Uterus (tissue), 4 donors: ENCODE results near the gene KIAA0513. TPM values are rescaled to one million over a fixed set of nuclear protein-coding genes. Genes with fewer than 3 reads are reported as not detected.
"Not testable (repeated sequence)": the region's sequence is repeated elsewhere in the genome, so short reads cannot be mapped to it uniquely, and the experiment has no call there.

Source experiments
- DNase-seq, 2 donors: peaks; one replicate each; pipeline ENCODE4 v3.0.0-alpha.2; 2019 to 2020
- H3K27ac ChIP-seq, 2 donors: fragments of 200-600 bp; sonication (generic); 1 replicate in 1 of 2; 2 replicates in 1 of 2; pipeline ENCODE4 v1.5.1; 2016 to 2018
- H3K27me3 ChIP-seq, 2 donors: fragments of 200-600 bp; sonication (generic); one replicate each; pipeline ENCODE4 v1.5.1; 2018 to 2019; ENCODE audit warnings: control low read depth in 1 of 2
- H3K36me3 ChIP-seq, 2 donors: fragments of 200-600 bp; sonication (generic); one replicate each; pipeline ENCODE4 v1.5.1; 2019; ENCODE audit warnings: control low read depth in 1 of 2
- H3K4me1 ChIP-seq, 2 donors: fragments of 200-600 bp; sonication (generic); one replicate each; pipeline ENCODE4 v1.5.1; 2018 to 2019; ENCODE audit warnings: control low read depth in 1 of 2
- H3K4me3 ChIP-seq, 2 donors: fragments of 200-600 bp; sonication (generic); 1 replicate in 1 of 2; 2 replicates in 1 of 2; pipeline ENCODE4 v1.5.1; 2018 to 2019; ENCODE audit warnings: mild to moderate bottlenecking in 1 of 2
- H3K9me3 ChIP-seq, 2 donors: fragments of 200-600 bp; sonication (generic); one replicate each; pipeline ENCODE4 v1.5.1; 2019; ENCODE audit warnings: control low read depth in 1 of 2
- CTCF ChIP-seq, 4 experiments: fragments of 200-600 bp in 2 of 4; fragments of 450-650 bp in 2 of 4; sonication (generic) in 2 of 4; IDR thresholded peaks; one replicate each; pipeline ENCODE4 v1.5.1; 2016 to 2019; ENCODE audit warnings: antibody characterized with exemption in 4 of 4, mild to moderate bottlenecking in 2 of 4, moderate library complexity in 1 of 4
- POLR2A ChIP-seq, 2 donors: fragments of 450-650 bp; IDR thresholded peaks; one replicate each; pipeline ENCODE4 v1.6.1; 2016; ENCODE audit warnings: antibody characterized with exemption in 2 of 2, mild to moderate bottlenecking in 1 of 2, moderate library complexity in 1 of 2
- intact Hi-C: fragments of 100-400 bp; cut with DNase I; formaldehyde crosslinking; loops from one replicate; pipeline ENCODE4 v1.15.1; 2023; ENCODE audit warnings: low total_unique reads
- total RNA-seq, 4 donors: library from RNA; depleted of rRNA in 3 of 4; stranded (reverse); fragments of >200 nt in 3 of 4; gene quantifications; one replicate each; pipeline versions ENCODE4 v1.1.0 to v1.2.4, GENCODE V29; 2014 to 2023
- donor health status: DM: yes; HTN: yes; CAD: no.

Gene KIAA0513
- total RNA-seq, 4 donors from 2014 or later: 4.7 to 17.3 (median 9.4) TPM

- DNase-seq: peak; percentile 39 to 73
- no peaks in the 10 kb centered on the region for H3K27me3 ChIP-seq
- intact Hi-C loops: no loop called here
These were observed 1.8 kb downstream of the KIAA0513 start for GRCh38 chr16:85029408-85029784.

GRCh38 chr16:85029981-85030401 is 2.4 kb downstream of the KIAA0513 start:
- Histone ChIP-seq H3K27me3 (no peaks in the 10 kb centered on the region), H3K27ac (peak overlapping the region; percentile 86), H3K4me1 (peaks cover 0 to 8% of the 10 kb centered on the region in 2 donors), H3K4me3 (no peak overlapping the region), H3K9me3 (no peaks in the 10 kb centered on the region), H3K36me3 (no peaks in the 10 kb centered on the region)
- TF ChIP-seq CTCF (IDR thresholded peaks at IDR 0.05) (no peak), POLR2A (IDR thresholded peaks at IDR 0.05) (no peak)
- intact Hi-C loops: no loop called here
- DNase-seq: peak; percentile 41 to 52

More at GRCh38 chr16:85029408-85029784, 1.8 kb downstream of the KIAA0513 start:
- no peaks in the 10 kb centered on the region for H3K36me3 ChIP-seq
- peaks cover 0 to 8% of the 10 kb centered on the region in 2 donors for H3K4me1 ChIP-seq
- peak overlapping the region; percentile 86 for H3K27ac ChIP-seq
- no peaks in the 10 kb centered on the region for H3K9me3 ChIP-seq
- TF ChIP-seq CTCF (IDR thresholded peaks at IDR 0.05) (no peak), POLR2A (IDR thresholded peaks at IDR 0.05) (no peak)
- H3K4me3 ChIP-seq: peak overlapping the region; percentile 37 to 85

- no peak overlapping the region for H3K27ac ChIP-seq
- intact Hi-C loops: no loop called here
- no peak for DNase-seq
- H3K4me3 ChIP-seq: no peak overlapping the region
- no peaks in the 10 kb centered on the region for H3K9me3 ChIP-seq
- peaks cover 0 to 8% of the 10 kb centered on the region in 2 donors for H3K4me1 ChIP-seq
- H3K27me3 ChIP-seq: no peaks in the 10 kb centered on the region
- H3K36me3 ChIP-seq: no peaks in the 10 kb centered on the region
- TF ChIP-seq POLR2A (IDR thresholded peaks at IDR 0.05) (no peak), CTCF (IDR thresholded peaks at IDR 0.05) (no peak)
These were observed 3.9 kb downstream of the KIAA0513 start for GRCh38 chr16:85031451-85031850.

GRCh38 chr16:85032187-85032586 is 4.6 kb downstream of the KIAA0513 start:
- H3K27ac ChIP-seq, H3K4me3 ChIP-seq, H3K27me3 ChIP-seq, H3K4me1 ChIP-seq, intact Hi-C loops, DNase-seq, H3K9me3 ChIP-seq, H3K36me3 ChIP-seq: not testable (repeated sequence)

- no peak for TF ChIP-seq POLR2A (IDR thresholded peaks at IDR 0.05)
- no peak for TF ChIP-seq CTCF (IDR thresholded peaks at IDR 0.05)
- intact Hi-C loops: no loop called here
- H3K4me3 ChIP-seq: no peak overlapping the region
These were observed 5.6 kb downstream of the KIAA0513 start for GRCh38 chr16:85033171-85033570.

More at GRCh38 chr16:85033171-85033570, 5.6 kb downstream of the KIAA0513 start:
- Histone ChIP-seq H3K27ac (no peak overlapping the region), H3K9me3 (no peaks in the 10 kb centered on the region), H3K4me1 (peaks cover 0 to 6% of the 10 kb centered on the region in 2 donors), H3K36me3 (no peaks in the 10 kb centered on the region), H3K27me3 (no peaks in the 10 kb centered on the region)
- no peak for DNase-seq
